Measurements from ENCODE around the gene MACO1.
A peak's percentile ranks its signal among the peaks of the same experiment; 100 is the strongest.

The MACO1 gene

DNA sequence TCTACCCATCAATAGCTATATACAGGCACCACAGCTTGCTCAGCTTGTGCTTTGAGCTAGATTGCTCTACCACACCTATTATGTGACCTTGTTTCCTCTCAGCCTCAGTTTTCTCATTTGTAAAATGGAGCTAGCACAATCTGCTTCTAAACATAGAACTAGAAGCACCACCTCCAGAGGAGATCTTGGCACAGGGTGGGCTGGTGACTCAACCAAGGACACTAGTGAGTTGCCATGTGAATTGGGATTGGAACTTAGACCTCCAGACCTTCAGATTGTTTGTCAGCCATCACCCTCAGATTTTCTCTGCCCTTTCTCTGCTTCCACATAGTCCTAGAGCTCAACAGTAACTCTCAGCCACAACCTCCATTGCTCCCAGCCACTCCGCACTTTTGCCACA, 3.0 kb upstream of the MACO1 start:
- no peaks in the 10 kb centered on the region for H3K36me3 ChIP-seq (ENCODE audit: insufficient read depth, low read length)
- no peaks in the 10 kb centered on the region for H3K9me3 ChIP-seq (ENCODE audit: low read depth, low read length)
- TF ChIP-seq FOXP2 (optimal IDR thresholded peaks at IDR 0.05; ENCODE audit: control extremely low read depth, extremely low read length, insufficient read depth) = no peak
- H3K4me3 ChIP-seq = no peak overlapping the region
- no peak for DNase-seq (ENCODE audit: low read depth, low spot score)
- H3K9ac ChIP-seq (ENCODE audit: insufficient read length) = no peak overlapping the region
- no peak overlapping the region for H3K27ac ChIP-seq

GRCh38 chr1:25428475-25429166, 2.1 kb upstream of the MACO1 start:
- Histone ChIP-seq H3K27ac (no peak overlapping the region), H3K9me3 (ENCODE audit: low read depth, low read length) (no peaks in the 10 kb centered on the region), H3K4me3 (no peak overlapping the region), H3K9ac (ENCODE audit: insufficient read length) (no peak overlapping the region), H3K36me3 (ENCODE audit: insufficient read depth, low read length) (no peaks in the 10 kb centered on the region)
- no peak for DNase-seq (ENCODE audit: low read depth, low spot score)
- no peak for TF ChIP-seq EZH2 (IDR thresholded peaks at IDR 0.05)
- no peak for TF ChIP-seq POLR2AphosphoS5 (IDR thresholded peaks at IDR 0.05; ENCODE audit: borderline replicate concordance, low read depth, low read length)

DNA sequence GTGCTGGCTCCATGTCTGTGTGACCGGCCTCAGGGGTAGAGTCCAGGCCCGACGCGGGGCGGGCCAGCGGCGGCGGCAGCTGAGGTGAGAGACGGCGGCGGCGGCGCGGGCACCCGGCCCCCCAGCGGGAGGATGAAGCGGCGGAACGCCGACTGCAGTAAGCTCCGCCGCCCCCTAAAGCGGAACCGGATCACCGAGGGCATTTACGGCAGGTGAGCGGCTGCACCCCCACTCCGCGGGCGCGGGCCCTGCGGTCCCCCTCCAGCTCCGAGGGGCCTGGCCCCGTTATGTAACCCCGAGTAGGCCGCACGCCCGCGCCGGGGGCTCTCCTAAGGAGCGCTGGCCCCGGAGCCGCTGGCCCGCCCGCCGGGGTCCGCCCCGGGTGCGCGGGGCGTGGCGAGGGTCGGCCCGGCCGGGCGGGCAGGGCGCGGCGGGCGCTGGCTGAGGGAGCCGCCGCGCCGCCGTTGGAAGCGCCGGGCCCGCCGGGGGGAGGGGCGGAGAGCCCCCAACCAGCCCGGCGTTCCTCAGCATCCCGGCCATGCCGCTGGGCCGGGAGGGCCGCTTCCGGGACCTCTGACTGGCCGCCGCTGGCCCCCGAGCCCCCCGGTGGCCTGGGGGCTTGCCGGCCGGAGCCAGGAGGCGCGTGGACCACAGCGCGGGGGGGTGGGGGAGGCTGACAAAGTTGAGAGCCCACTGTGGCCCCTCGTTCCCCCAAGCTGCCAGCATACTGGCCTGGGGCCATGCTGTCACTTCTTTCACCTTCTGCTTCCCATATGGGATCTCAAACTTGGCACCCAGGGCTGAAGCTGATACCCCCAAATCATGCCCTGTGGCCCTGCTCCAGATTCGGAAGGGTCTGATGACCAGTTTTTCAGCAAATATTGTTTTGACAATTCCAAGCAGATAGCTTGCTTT, 527 bp downstream of the MACO1 start:
- no peak for DNase-seq (ENCODE audit: low read depth, low spot score)
- Histone ChIP-seq H3K9me3 (ENCODE audit: low read depth, low read length) (no peaks in the 10 kb centered on the region), H3K27ac (no peak overlapping the region; the same call in 1 of the 2 replicates), H3K36me3 (ENCODE audit: insufficient read depth, low read length) (no peaks in the 10 kb centered on the region), H3K9ac (ENCODE audit: insufficient read length) (peak overlapping the region; percentile 74), H3K4me3 (peak overlapping the region; percentile 80)
- no peak for TF ChIP-seq POLR2AphosphoS5 (IDR thresholded peaks at IDR 0.05; ENCODE audit: borderline replicate concordance, low read depth, low read length)

DNA sequence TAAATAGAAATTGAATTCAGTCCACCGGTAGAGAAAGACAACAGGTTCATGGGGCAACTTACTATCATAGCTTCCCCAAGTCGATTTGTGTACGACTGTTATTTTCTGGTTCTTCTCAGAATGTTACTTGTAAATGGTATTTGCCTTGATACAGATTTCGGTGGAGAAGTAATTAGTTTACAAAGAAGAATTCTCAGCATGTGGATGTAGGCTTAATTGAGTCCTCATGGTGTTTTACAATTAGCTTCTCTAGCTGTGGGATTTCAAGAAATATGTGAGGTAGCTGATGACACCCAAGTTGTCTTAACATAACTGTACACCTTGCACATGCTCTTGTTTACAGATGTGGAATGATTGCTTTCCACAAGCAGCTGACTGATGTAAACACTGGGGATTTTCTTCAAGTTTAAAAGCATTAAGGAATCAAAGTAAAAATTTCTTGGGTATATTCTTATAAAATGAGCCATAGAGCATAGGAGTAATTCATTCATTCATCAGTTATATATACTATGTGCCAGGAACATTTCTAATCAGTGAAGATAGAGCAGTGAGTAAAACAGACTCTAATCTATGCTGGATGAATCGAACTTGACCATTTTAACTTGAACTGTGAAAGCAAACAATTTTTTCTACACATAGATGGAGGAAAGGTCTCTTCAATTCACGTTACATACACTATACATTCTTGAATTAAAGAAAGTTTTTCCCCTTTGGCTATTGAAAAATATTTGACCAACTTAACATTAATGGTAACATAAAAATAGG, 1.4 kb downstream of the MACO1 start:
- peak overlapping the region; percentile 80 for H3K4me3 ChIP-seq
- H3K36me3 ChIP-seq (ENCODE audit: insufficient read depth, low read length) = no peaks in the 10 kb centered on the region
- H3K27ac ChIP-seq = peak overlapping the region; percentile 65
- TF ChIP-seq POLR2AphosphoS5 (IDR thresholded peaks at IDR 0.05; ENCODE audit: borderline replicate concordance, low read depth, low read length) (no peak), FOXP2 (optimal IDR thresholded peaks at IDR 0.05; ENCODE audit: control extremely low read depth, extremely low read length, insufficient read depth) (no peak), EZH2 (IDR thresholded peaks at IDR 0.05) (no peak)
- no peaks in the 10 kb centered on the region for H3K9me3 ChIP-seq (ENCODE audit: low read depth, low read length)
- H3K9ac ChIP-seq (ENCODE audit: insufficient read length) = peak overlapping the region; percentile 37
- no peak for DNase-seq (ENCODE audit: low read depth, low spot score)

DNA sequence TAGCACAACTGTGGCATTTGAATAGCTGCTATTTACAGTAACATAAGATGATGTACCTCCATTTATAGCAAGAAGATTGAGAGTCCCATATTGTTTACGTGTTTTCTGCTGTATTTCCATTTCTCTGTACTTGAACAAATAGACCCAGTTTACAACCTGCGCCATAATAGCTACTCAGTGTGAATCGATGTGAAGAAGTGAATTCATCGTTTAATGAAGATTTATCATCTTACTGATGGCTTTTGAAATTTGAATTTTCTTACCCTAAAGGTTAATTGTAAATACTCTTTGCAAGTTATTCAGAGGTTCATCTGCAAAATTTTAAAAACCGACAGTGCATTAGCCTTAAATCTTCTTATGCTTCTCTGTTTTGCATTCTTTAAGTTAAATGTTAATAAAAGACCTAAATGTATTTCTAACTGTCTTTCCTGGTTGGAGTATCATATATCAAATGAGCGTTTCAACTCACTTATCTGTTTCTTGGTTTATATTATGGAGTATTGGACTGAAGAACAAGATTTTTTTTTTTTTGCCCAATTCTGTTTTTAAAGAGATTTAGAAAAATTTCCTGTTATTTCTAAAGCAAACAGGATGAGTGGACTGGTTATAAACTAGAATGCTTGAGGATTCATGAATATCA, 2.2 kb downstream of the MACO1 start:
- peak overlapping the region; percentile 37 for H3K9ac ChIP-seq (ENCODE audit: insufficient read length)
- H3K27ac ChIP-seq = peak overlapping the region; percentile 65
- no peak for DNase-seq (ENCODE audit: low read depth, low spot score)
- H3K36me3 ChIP-seq (ENCODE audit: insufficient read depth, low read length) = no peaks in the 10 kb centered on the region
- H3K9me3 ChIP-seq (ENCODE audit: low read depth, low read length) = no peaks in the 10 kb centered on the region
- no peak for TF ChIP-seq POLR2AphosphoS5 (IDR thresholded peaks at IDR 0.05; ENCODE audit: borderline replicate concordance, low read depth, low read length)
- TF ChIP-seq EZH2 (IDR thresholded peaks at IDR 0.05) = no peak
- peak overlapping the region; percentile 80 for H3K4me3 ChIP-seq

DNA sequence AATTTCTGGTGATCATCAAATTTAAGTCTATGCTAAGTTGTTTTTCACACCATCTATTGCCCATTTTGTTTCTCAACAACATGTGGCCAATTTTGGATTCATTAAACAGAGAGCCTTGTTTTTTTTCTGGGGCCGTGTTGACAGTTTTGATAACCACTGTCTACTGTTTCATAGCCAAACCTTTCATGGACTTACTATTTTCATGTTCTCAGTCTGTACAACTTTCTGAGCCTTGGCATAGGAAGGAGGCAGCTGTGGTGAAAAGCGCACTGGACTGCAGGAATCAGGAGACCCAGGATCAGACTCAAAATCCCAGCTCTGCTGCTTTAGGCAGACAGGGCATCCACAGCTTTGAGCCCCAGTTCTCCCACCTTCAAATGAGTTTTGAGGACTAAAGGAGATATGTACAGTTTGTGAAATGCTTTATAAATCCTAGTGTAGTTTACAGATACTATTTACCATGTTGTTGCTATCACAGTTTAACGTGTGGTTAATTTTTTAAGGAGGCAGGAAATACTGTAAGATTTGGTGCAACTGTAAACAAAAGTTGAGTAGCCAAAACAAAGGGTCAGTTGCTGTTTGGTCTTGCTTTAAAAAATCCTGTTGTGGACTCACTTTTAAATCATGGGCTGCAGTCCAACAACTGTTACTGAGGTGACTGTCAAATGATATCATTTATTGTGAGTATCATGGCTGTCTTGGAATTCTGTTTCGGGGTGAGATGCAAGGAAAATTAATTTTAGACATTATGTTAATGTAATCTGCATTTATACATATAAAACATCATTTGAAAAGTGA, 2.9 kb downstream of the MACO1 start:
- TF ChIP-seq POLR2AphosphoS5 (IDR thresholded peaks at IDR 0.05; ENCODE audit: borderline replicate concordance, low read depth, low read length) (no peak), FOXP2 (optimal IDR thresholded peaks at IDR 0.05; ENCODE audit: control extremely low read depth, extremely low read length, insufficient read depth) (no peak), EZH2 (IDR thresholded peaks at IDR 0.05) (no peak)
- Histone ChIP-seq H3K36me3 (ENCODE audit: insufficient read depth, low read length) (no peaks in the 10 kb centered on the region), H3K27ac (0 out of 2 replicates have a peak overlapping the region, but pooled peaks have one; percentile 65), H3K9ac (ENCODE audit: insufficient read length) (no peak overlapping the region), H3K4me3 (peak overlapping the region; percentile 80), H3K9me3 (ENCODE audit: low read depth, low read length) (no peaks in the 10 kb centered on the region)
- DNase-seq (ENCODE audit: low read depth, low spot score) = no peak

- no peaks in the 10 kb centered on the region for H3K36me3 ChIP-seq (ENCODE audit: insufficient read depth, low read length)
- H3K9me3 ChIP-seq (ENCODE audit: low read depth, low read length) = no peaks in the 10 kb centered on the region
- peak overlapping the region; percentile 33; the same call in 1 of the 2 replicates for H3K27ac ChIP-seq
- TF ChIP-seq POLR2AphosphoS5 (IDR thresholded peaks at IDR 0.05; ENCODE audit: borderline replicate concordance, low read depth, low read length) (no peak), FOXP2 (optimal IDR thresholded peaks at IDR 0.05; ENCODE audit: control extremely low read depth, extremely low read length, insufficient read depth) (no peak), EZH2 (IDR thresholded peaks at IDR 0.05) (no peak)
- H3K9ac ChIP-seq (ENCODE audit: insufficient read length) = peak overlapping the region; percentile 41
- peak overlapping the region; percentile 39 for H3K4me3 ChIP-seq
- DNase-seq (ENCODE audit: low read depth, low spot score) = no peak
These were observed 4.9 kb downstream of the MACO1 start for GRCh38 chr1:25435397-25436108.

Measured in SK-N-MC (cell line).